ENCODE results near the gene PAPLN.
"Not testable (repeated sequence)": the region's sequence is repeated elsewhere in the genome, so short reads cannot be mapped to it uniquely, and the experiment has no call there.

The PAPLN gene

DNA sequence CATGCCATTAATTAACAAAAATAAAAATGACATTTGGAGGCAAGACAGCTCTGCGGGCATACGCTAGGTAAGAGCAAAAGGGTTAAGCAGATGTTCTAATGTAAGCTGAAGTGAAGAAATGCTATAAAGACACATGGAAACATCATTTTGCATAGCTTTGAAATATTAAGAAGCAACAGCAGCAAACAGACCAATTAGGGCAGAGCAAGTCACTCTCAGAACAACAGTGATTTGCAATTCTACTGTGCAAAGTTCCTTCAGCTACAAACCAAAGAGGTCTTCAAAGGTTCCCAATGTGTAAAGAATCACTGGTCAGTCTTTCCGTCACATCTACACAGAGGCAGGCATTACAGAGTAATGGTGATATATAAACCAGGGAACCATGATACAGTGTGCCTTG lies 68.2 kb downstream of the PAPLN start:
- H3K27me3 ChIP-seq (ENCODE audit: insufficient read depth, low read depth), result no peaks in the 10 kb centered on the region
- no peak overlapping the region for H3K4me2 ChIP-seq
- H3K4me1 ChIP-seq (ENCODE audit: low read depth, poor library complexity, severe bottlenecking), result peaks cover 10% of the 10 kb centered on the region
- H3K4me3 ChIP-seq (IDR thresholded peaks at IDR 0.05; ENCODE audit: insufficient read depth, low read depth, low read length), result no peak overlapping the region
- TF ChIP-seq CTCF (conservative IDR thresholded peaks at IDR 0.05; ENCODE audit: low read depth, low read length), result no peak
- no peak overlapping the region for H2AFZ ChIP-seq (ENCODE audit: low read depth)
- H3K36me3 ChIP-seq (ENCODE audit: insufficient read depth), result no peaks in the 10 kb centered on the region
- no peaks in the 10 kb centered on the region for H4K20me1 ChIP-seq (ENCODE audit: insufficient read depth)
- no peaks in the 10 kb centered on the region for H3K79me2 ChIP-seq (ENCODE audit: insufficient read depth, low read depth)
- H3K9ac ChIP-seq, result no peak overlapping the region
- no peak overlapping the region for H3K27ac ChIP-seq

DNA sequence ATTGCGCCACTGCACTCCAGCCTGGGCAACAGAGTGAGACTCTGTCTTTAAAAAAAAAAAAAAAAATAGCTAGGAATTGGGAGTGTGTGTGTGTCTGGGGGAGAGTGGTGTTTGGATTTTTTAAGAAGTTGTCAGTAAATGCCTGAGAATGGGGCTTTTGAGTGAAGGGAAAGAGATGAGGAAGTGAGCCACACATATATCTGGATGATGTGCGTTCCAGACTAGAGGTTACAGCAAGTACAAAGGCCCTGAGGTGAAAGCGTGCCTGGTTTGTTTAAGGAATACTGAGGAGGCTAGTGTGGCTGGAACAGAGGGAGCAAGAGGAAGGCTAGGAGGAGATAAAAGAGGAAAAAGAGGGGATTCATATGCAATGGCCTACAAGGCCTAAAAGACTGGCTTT lies 70.0 kb downstream of the PAPLN start:
- Histone ChIP-seq H3K27me3 (ENCODE audit: insufficient read depth, low read depth) (no peaks in the 10 kb centered on the region), H4K20me1 (ENCODE audit: insufficient read depth) (no peaks in the 10 kb centered on the region), H2AFZ (ENCODE audit: low read depth) (no peak overlapping the region), H3K4me1 (ENCODE audit: low read depth, poor library complexity, severe bottlenecking) (peaks cover 10% of the 10 kb centered on the region), H3K9ac (no peak overlapping the region), H3K4me2 (no peak overlapping the region), H3K4me3 (IDR thresholded peaks at IDR 0.05; ENCODE audit: insufficient read depth, low read depth, low read length) (no peak overlapping the region), H3K27ac (no peak overlapping the region), H3K79me2 (ENCODE audit: insufficient read depth, low read depth) (no peaks in the 10 kb centered on the region), H3K36me3 (ENCODE audit: insufficient read depth) (no peaks in the 10 kb centered on the region)
- TF ChIP-seq CTCF (conservative IDR thresholded peaks at IDR 0.05; ENCODE audit: low read depth, low read length), result no peak

DNA sequence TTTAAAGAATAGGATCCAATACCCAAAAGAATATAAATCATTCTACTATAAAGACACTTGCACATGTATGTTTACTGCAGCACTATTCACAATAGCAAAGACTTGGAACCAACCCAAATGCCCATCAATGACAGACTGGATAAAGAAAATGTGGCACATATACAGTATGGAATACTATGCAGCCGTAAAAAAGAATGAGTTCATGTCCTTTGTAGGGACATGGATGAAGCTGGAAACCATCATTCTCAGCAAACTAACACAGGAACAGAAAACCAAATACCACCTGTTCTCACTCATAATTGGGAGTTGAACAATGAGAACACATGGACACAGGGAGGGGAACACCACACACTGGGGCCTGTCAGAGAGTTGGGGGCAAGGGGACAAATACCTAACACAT lies 71.9 kb downstream of the PAPLN start:
- H3K27ac ChIP-seq; H3K27me3 ChIP-seq (ENCODE audit: insufficient read depth, low read depth); H3K79me2 ChIP-seq (ENCODE audit: insufficient read depth, low read depth); H4K20me1 ChIP-seq (ENCODE audit: insufficient read depth); H3K4me3 ChIP-seq (IDR thresholded peaks at IDR 0.05; ENCODE audit: insufficient read depth, low read depth, low read length); H3K36me3 ChIP-seq (ENCODE audit: insufficient read depth); H2AFZ ChIP-seq (ENCODE audit: low read depth); H3K4me2 ChIP-seq; H3K9ac ChIP-seq; H3K4me1 ChIP-seq (ENCODE audit: low read depth, poor library complexity, severe bottlenecking): not testable (repeated sequence)

DNA sequence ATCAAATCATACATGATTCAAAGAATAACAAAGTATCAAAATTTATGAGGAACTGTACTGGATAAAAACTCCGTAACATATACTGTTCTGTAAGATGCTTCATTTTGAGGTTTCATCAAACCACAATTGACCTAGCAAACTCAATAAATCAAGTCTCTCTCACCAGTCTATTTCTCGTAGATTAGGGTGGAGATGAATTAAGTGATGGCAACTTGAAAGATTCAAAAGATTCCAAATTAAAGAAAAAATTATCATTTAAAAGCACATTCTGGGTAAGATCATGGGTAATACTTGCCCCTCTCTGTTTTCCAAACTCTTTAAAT lies 74.4 kb downstream of the PAPLN start:
- Histone ChIP-seq H3K36me3 (ENCODE audit: insufficient read depth) (no peaks in the 10 kb centered on the region), H3K27me3 (ENCODE audit: insufficient read depth, low read depth) (no peaks in the 10 kb centered on the region), H2AFZ (ENCODE audit: low read depth) (no peak overlapping the region), H4K20me1 (ENCODE audit: insufficient read depth) (no peaks in the 10 kb centered on the region), H3K9ac (no peak overlapping the region), H3K4me1 (ENCODE audit: low read depth, poor library complexity, severe bottlenecking) (no peaks in the 10 kb centered on the region), H3K27ac (no peak overlapping the region), H3K79me2 (ENCODE audit: insufficient read depth, low read depth) (no peaks in the 10 kb centered on the region), H3K4me2 (no peak overlapping the region), H3K4me3 (IDR thresholded peaks at IDR 0.05; ENCODE audit: insufficient read depth, low read depth, low read length) (no peak overlapping the region)
- TF ChIP-seq CTCF (conservative IDR thresholded peaks at IDR 0.05; ENCODE audit: low read depth, low read length), result no peak

GRCh38 chr14:73312687-73313086 lies 75.4 kb downstream of the PAPLN start:
- no peak for TF ChIP-seq CTCF (conservative IDR thresholded peaks at IDR 0.05; ENCODE audit: low read depth, low read length)
- H3K36me3 ChIP-seq (ENCODE audit: insufficient read depth), result no peaks in the 10 kb centered on the region
- H3K4me2 ChIP-seq, result no peak overlapping the region
- H3K79me2 ChIP-seq (ENCODE audit: insufficient read depth, low read depth), result no peaks in the 10 kb centered on the region
- no peaks in the 10 kb centered on the region for H3K27me3 ChIP-seq (ENCODE audit: insufficient read depth, low read depth)
- no peak overlapping the region for H3K9ac ChIP-seq
- no peaks in the 10 kb centered on the region for H4K20me1 ChIP-seq (ENCODE audit: insufficient read depth)
- no peak overlapping the region for H3K4me3 ChIP-seq (IDR thresholded peaks at IDR 0.05; ENCODE audit: insufficient read depth, low read depth, low read length)
- H3K27ac ChIP-seq, result no peak overlapping the region
- H3K4me1 ChIP-seq (ENCODE audit: low read depth, poor library complexity, severe bottlenecking), result no peaks in the 10 kb centered on the region
- H2AFZ ChIP-seq (ENCODE audit: low read depth), result no peak overlapping the region

All from KMS-11 (cell line).